NCI-H1092 (cell line): Measurements from ENCODE around the gene RET.

Source experiments
- DNase-seq: peaks from one replicate; lab custom pipeline; 2025; lab: John Stamatoyannopoulos, UW

RET gene

GRCh38 chr10:43044961-43045621 lies 31.8 kb upstream of the RET start:
- no peak for DNase-seq

DNA sequence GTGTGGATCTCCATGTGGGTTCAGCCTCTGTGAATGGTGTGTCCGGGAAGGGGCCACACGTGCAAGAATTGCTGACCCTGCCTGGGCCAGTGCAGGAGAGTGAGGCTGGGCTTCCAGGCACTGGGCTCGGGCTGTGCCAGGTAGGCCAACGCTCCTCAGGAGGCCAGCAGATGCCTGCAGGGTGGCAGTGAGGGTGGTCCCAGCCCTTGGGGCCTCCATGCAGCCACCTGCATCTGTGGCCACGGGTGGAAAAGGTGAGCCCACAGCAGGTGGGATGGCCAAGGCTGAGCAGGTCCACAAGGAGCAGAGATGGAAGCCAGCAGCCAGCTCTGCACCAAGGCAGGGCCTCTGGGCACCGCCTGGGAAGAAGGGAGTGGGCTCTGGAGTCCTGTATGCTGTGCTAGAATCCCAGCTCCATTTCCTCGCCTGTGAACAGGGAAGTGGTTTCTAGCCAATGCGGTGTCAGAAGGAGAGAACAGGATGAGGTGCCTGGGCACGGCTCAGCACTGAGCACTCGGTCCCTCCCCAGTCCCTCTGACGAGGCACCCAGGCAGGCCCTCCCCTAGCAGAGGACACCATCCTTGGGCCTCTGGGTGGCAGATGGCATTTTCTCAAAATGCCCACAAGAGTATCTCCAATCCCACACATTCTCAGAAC lies 31.1 kb upstream of the RET start:
- DNase-seq, result no peak

DNA sequence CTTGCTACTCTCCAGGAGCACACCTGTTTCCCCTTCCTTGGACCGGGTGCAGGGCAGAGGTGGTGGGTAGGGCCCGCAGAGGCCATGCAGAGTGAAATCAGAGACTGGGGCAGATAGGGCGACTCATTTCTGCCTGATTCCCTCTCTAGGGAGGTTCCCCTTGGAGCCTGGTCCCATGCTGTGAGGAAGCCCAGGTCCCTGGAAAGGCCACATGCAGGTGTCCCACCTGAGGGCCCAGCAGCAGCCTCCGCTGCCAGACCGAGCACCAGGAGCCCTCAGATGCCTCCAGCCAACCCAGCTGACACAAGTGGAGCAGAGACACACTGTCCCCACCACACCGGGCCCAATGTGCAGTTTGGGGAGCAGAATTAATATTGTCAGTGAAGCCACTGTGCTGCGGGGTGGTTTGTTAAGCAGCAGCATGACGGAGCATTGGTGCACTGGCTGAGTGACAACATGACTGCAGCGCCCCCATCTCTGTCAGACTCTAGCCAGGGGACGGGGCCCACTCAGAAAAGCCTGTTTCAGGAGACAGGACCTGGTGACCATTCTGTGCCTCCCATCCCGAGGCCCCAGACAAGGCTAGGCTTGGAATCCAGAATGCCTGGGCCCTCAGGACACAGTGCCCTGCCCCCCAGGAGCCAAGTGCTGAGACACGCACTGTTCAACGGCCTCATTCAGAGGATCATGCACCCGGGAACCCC lies 30.4 kb upstream of the RET start:
- no peak for DNase-seq

- no peak for DNase-seq
Measured at GRCh38 chr10:43047288-43047970, 29.4 kb upstream of the RET start.

- no peak for DNase-seq
Measured at GRCh38 chr10:43048301-43049051, 28.4 kb upstream of the RET start.

GRCh38 chr10:43049081-43049551 lies 27.8 kb upstream of the RET start:
- DNase-seq, result no peak

GRCh38 chr10:43050011-43050410 lies 26.9 kb upstream of the RET start:
- no peak for DNase-seq

- DNase-seq, result no peak
Measured at GRCh38 chr10:43053825-43054224, 23.0 kb upstream of the RET start.

DNA sequence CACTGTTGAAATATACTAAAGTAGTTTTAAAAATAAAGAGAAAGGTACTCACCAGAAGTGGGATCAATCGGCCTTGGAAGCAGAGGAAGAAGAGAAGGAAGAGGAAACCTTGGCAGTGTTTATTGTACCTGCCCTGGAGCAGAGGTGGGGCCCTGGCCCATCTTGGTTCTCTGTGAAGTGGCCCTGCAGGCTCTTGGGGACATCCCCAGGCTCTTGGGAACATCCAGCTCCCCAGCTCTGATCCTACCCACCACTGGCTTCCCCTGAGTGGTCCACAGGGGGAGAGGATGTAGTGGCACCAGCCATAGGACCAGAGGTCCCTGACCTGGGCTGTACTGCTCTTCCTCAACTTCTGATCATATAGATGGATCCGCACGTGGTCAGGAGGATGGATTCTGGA lies 22.3 kb upstream of the RET start:
- no peak for DNase-seq

GRCh38 chr10:43055217-43055616 lies 21.7 kb upstream of the RET start:
- DNase-seq, result no peak

DNA sequence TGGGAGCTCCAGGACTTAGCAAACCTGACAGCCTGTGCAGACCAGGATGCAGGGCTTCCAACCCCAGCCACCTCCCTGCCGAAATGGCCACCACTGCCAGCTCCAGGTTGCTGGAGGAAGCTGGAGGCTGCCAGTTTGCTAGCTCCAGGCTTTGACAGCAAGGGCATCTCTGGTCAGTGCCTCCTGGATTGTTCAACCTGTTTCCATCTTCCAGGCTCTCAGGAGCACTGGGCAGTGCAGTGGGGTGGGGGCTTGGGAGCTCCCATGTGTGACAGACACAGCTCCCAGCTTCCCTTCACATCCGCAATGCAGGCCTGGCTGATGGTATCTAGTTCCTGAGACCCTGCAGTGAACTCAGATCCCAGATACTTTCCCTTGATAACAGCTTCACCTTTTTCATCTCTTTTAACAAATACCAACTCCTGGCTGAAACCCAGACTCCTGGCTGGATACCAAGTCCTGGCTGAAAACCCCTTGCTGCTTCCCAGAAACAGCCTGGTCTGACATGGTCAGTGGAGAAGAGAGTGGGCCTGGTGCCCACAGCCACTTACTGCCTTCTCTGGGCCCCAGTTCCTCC lies 20.8 kb upstream of the RET start:
- DNase-seq, result no peak

- DNase-seq, result no peak
Measured at GRCh38 chr10:43056568-43057011, 20.3 kb upstream of the RET start.

DNA sequence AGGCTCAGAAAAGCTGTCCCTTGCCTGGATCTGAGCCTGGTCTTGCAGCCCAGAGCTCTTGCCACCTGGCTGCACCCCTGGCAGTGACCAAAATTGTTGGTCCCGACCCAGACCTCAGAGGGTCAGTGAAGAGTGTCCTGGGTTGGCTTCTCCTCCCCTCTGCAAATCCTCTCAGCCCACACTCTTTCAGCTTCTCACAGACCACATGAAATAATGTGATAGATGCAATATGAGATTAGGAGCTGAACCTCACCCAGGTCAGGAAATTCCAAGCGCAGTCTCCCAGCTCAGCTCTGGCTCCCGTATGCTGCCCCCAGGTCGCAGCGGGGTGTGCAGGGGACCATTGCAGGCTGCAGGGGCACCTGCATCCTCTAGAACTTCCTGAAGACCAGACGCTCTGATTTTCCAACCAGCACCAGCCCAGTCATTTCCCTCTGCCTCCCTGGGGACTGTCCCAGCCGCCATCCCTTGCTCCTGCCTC lies 19.6 kb upstream of the RET start:
- no peak for DNase-seq

GRCh38 chr10:43057831-43058340 lies 19.0 kb upstream of the RET start:
- DNase-seq, result no peak

- DNase-seq, result no peak
Measured at GRCh38 chr10:43058716-43059335, 18.0 kb upstream of the RET start.

GRCh38 chr10:43059336-43059720 lies 17.5 kb upstream of the RET start:
- DNase-seq, result no peak

GRCh38 chr10:43059828-43060227 lies 17.0 kb upstream of the RET start:
- DNase-seq, result no peak

- DNase-seq, result no peak
Measured at GRCh38 chr10:43060291-43060690, 16.6 kb upstream of the RET start.

GRCh38 chr10:43061331-43061730 lies 15.5 kb upstream of the RET start:
- DNase-seq, result no peak

DNA sequence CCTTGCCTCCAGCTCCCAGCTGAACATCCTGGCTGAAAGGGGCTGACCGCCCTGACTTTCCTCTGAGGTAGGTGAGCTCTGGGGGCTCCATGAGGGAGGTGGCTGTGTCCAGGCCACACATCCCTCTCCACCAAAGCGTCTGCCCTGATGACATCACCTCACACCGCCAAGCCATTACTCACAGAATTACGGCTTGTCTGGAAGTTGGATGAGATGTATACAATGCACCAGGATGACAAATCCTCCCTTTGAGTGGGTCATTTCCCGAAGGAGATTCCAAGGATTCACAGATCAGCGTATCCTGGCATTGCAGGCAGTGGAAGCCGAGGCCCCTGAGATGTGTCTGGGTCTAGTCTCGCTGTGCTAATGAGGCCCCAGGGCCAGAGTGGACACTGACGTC lies 15.1 kb upstream of the RET start:
- no peak for DNase-seq
